Keratinocyte (primary cell): ENCODE data around the gene INPP4B. TPM values are rescaled to one million over a fixed set of nuclear protein-coding genes. Genes with fewer than 3 reads are reported as not detected.
A peak's percentile ranks its signal among the peaks of the same experiment; 100 is the strongest.

ENCODE experiments used
- DNase-seq: peaks from one replicate; pipeline ENCODE4 v3.0.0-alpha.2; 2011; ENCODE audit warnings: low read depth, missing footprints, low spot score
- FAIRE-seq: peaks from 2 replicates; lab custom pipeline; 2011; peaks lifted over from hg19 to GRCh38; lab: Jason Lieb, UNC
- H2AFZ ChIP-seq: 2 replicates; pipeline ENCODE4 v1.6.0; 2012; ENCODE audit warnings: low read length, control low read depth, inconsistent platforms; ENCODE audit not compliant: control insufficient read depth
- H3K27ac ChIP-seq: 2 replicates; pipeline ENCODE4 v1.5.1; 2011; ENCODE audit warnings: low read length; ENCODE audit not compliant: control insufficient read depth, insufficient read depth
- H3K27me3 ChIP-seq: 3 replicates; pipeline ENCODE4 v1.6.0; 2011; ENCODE audit warnings: low read length; ENCODE audit not compliant: control insufficient read depth, insufficient read depth; ENCODE audit errors: extremely low read depth
- H3K36me3 ChIP-seq, 2 experiments: 2 replicates in 1 of 2; 3 replicates in 1 of 2; pipeline ENCODE4 v1.5.1; 2011; ENCODE audit warnings: low read length in 2 of 2, mild to moderate bottlenecking in 1 of 2; ENCODE audit not compliant: control insufficient read depth in 2 of 2, insufficient read depth in 2 of 2; ENCODE audit errors: extremely low read depth in 1 of 2
- H3K4me1 ChIP-seq: 3 replicates; pipeline ENCODE4 v1.5.1; 2011; ENCODE audit warnings: low read length; ENCODE audit not compliant: control insufficient read depth, insufficient read depth; ENCODE audit errors: extremely low read depth
- H3K4me2 ChIP-seq: 3 replicates; pipeline ENCODE4 v1.6.0; 2011; ENCODE audit warnings: low read depth, low read length; ENCODE audit not compliant: control insufficient read depth, insufficient read depth; ENCODE audit errors: extremely low read depth
- H3K4me3 ChIP-seq, 3 experiments: fragments of 200-600 bp in 1 of 3; sonication (generic) in 1 of 3; 2 replicates in 2 of 3; 3 replicates in 1 of 3; pipeline ENCODE4 v1.5.1; 2011 to 2016; ENCODE audit warnings: low read length in 3 of 3, mild to moderate bottlenecking in 3 of 3, control low read depth in 2 of 3, inconsistent platforms in 1 of 3, low read depth in 1 of 3, mixed read lengths in 1 of 3, mixed run types in 1 of 3, moderate library complexity in 1 of 3; ENCODE audit not compliant: control insufficient read depth in 2 of 3, insufficient read depth in 2 of 3; ENCODE audit errors: extremely low read depth in 1 of 3
- H3K79me2 ChIP-seq: 2 replicates; pipeline ENCODE4 v1.6.0; 2012; ENCODE audit warnings: low read length; ENCODE audit not compliant: control insufficient read depth, insufficient read depth
- H3K9ac ChIP-seq: 3 replicates; pipeline ENCODE4 v1.6.0; 2011; ENCODE audit warnings: low read length; ENCODE audit not compliant: control insufficient read depth, insufficient read depth; ENCODE audit errors: extremely low read depth
- H3K9me1 ChIP-seq: 3 replicates; pipeline ENCODE4 v1.6.0; 2011; ENCODE audit warnings: low read length; ENCODE audit not compliant: control insufficient read depth, insufficient read depth; ENCODE audit errors: extremely low read depth
- H3K9me3 ChIP-seq: 2 replicates; pipeline ENCODE4 v1.5.1; 2012; ENCODE audit warnings: low read depth, low read length; ENCODE audit not compliant: control insufficient read depth
- H4K20me1 ChIP-seq: 3 replicates; pipeline ENCODE4 v1.6.0; 2011; ENCODE audit warnings: low read length; ENCODE audit not compliant: control insufficient read depth, insufficient read depth; ENCODE audit errors: extremely low read depth
- CTCF ChIP-seq, 3 experiments: IDR thresholded peaks in 1 of 3; conservative IDR thresholded peaks in 1 of 3; optimal IDR thresholded peaks in 1 of 3; 2 replicates in 2 of 3; 3 replicates in 1 of 3; pipeline versions ENCODE3 to v1.5.1; 2011; ENCODE audit warnings: low read length in 3 of 3, mild to moderate bottlenecking in 3 of 3, moderate library complexity in 2 of 3, control low read depth in 1 of 3, inconsistent platforms in 1 of 3; ENCODE audit not compliant: insufficient read depth in 2 of 3; ENCODE audit errors: extremely low read depth in 1 of 3
- EZH2 ChIP-seq: IDR thresholded peaks from one replicate; pipeline ENCODE4 v1.6.1; 2012; ENCODE audit warnings: inconsistent platforms, mild to moderate bottlenecking, low read length, moderate library complexity
- dilution Hi-C: fragments of 300-500 bp; cut with MboI; formaldehyde crosslinking; loops from one replicate; pipeline ENCODE4 v1.7.0; 2020; ENCODE audit warnings: low sequenced_read_pairs; ENCODE audit not compliant: extremely low pct_ligation_motif_present
- polyA plus RNA-seq, 5 experiments: library from polyadenylated mRNA; depleted of rRNA in 3 of 5; stranded (reverse) in 3 of 5; stranded (forward) in 1 of 5; unstranded in 1 of 5; fragments of >200 nt; gene quantifications; 1 replicate in 1 of 5; 2 replicates in 3 of 5; 3 replicates in 1 of 5; pipeline versions ENCODE4 v1.2.1 to v1.2.3, GENCODE V29; 2011 to 2012; ENCODE audit warnings: missing spikeins in 2 of 5, low read depth in 1 of 5, low replicate concordance in 1 of 5

Gene INPP4B
- polyA plus RNA-seq, 1 donor (not counting 4 experiments of a cell fraction or from before 2014, with no cell fraction given) = 50.2 TPM

GRCh38 chr4:142414366-142414990 is 431.6 kb downstream of the INPP4B start:
- Histone ChIP-seq H3K27me3 (no peaks in the 10 kb centered on the region), H3K9ac (no peak overlapping the region), H3K4me3 (no peak overlapping the region), H3K4me1 (peaks cover 36% of the 10 kb centered on the region), H4K20me1 (no peaks in the 10 kb centered on the region), H3K79me2 (no peaks in the 10 kb centered on the region), H3K36me3 (no peaks in the 10 kb centered on the region), H3K9me3 (no peaks in the 10 kb centered on the region), H3K27ac (peak overlapping the region; percentile 41), H3K9me1 (no peaks in the 10 kb centered on the region), H2AFZ (peak overlapping the region; percentile 61), H3K4me2 (peak overlapping the region; percentile 15)
- no peak for DNase-seq
- no peak for TF ChIP-seq EZH2
- peak in 2 of 3 experiments; percentile 20 to 47 for TF ChIP-seq CTCF (optimal IDR thresholded peaks at IDR 0.05 in 1 of 3, IDR thresholded peaks at IDR 0.05 in 1 of 3, conservative IDR thresholded peaks at IDR 0.05 in 1 of 3; ENCODE audit: extremely low read depth in 1 of 3, insufficient read depth in 2 of 3, low read length in 3 of 3)
- FAIRE-seq = peak; percentile 83
- dilution Hi-C loops = no loop called here

GRCh38 chr4:142413485-142413884 is 432.6 kb downstream of the INPP4B start:
- Histone ChIP-seq H3K36me3 (no peaks in the 10 kb centered on the region), H3K79me2 (no peaks in the 10 kb centered on the region), H3K4me1 (peaks cover 43% of the 10 kb centered on the region), H3K4me3 (no peak overlapping the region), H3K9me1 (no peaks in the 10 kb centered on the region), H3K27me3 (no peaks in the 10 kb centered on the region), H3K4me2 (no peak overlapping the region), H3K27ac (no peak overlapping the region), H3K9ac (no peak overlapping the region), H3K9me3 (no peaks in the 10 kb centered on the region), H2AFZ (peak overlapping the region; percentile 48), H4K20me1 (no peaks in the 10 kb centered on the region)
- DNase-seq (no peak), FAIRE-seq (no peak)
- dilution Hi-C loops = no loop called here
- TF ChIP-seq EZH2 (no peak), CTCF (optimal IDR thresholded peaks at IDR 0.05 in 1 of 3, IDR thresholded peaks at IDR 0.05 in 1 of 3, conservative IDR thresholded peaks at IDR 0.05 in 1 of 3; ENCODE audit: extremely low read depth in 1 of 3, insufficient read depth in 2 of 3, low read length in 3 of 3) (no peak)
